WTC11 (cell line): Measurements from ENCODE around the gene SEC24A.

Experiments
- ELF4 ChIP-seq: sonication (generic); formaldehyde crosslinking; IDR thresholded peaks from 2 replicates; pipeline ENCODE4 v1.8.1; 2022; ENCODE audit warnings: low read depth, mild to moderate bottlenecking, moderate library complexity, missing genetic modification reagents
- JUN ChIP-seq: sonication (generic); formaldehyde crosslinking; IDR thresholded peaks from 2 replicates; pipeline ENCODE4 v1.8.0; 2023; ENCODE audit warnings: mild to moderate bottlenecking, missing genetic modification reagents
- SOX15 ChIP-seq: fragments of 250-450 bp; sonication (Bioruptor Pico); IDR thresholded peaks from 2 replicates; pipeline ENCODE4 v1.9.0; 2021; ENCODE audit warnings: mild to moderate bottlenecking
- ZBTB21 ChIP-seq: sonication (generic); formaldehyde crosslinking; IDR thresholded peaks from 2 replicates; pipeline ENCODE4 v1.8.1; 2023; ENCODE audit warnings: mild to moderate bottlenecking, missing genetic modification reagents, borderline replicate concordance
- ZNF263 ChIP-seq: sonication (generic); formaldehyde crosslinking; IDR thresholded peaks from 2 replicates; pipeline ENCODE4 v1.8.1; 2022; ENCODE audit warnings: low read depth, mild to moderate bottlenecking, moderate library complexity, missing genetic modification reagents
- ZNF423 ChIP-seq: fragments of 250-450 bp; sonication (Bioruptor Pico); IDR thresholded peaks from 2 replicates; pipeline ENCODE4 v2.1.2; 2022; ENCODE audit warnings: mild to moderate bottlenecking, moderate library complexity
- TF ChIP-seq, protein P1 (sequence below): sonication (generic); formaldehyde crosslinking; IDR thresholded peaks from 2 replicates; pipeline ENCODE4 v1.8.0; 2022; ENCODE audit warnings: mild to moderate bottlenecking, missing genetic modification reagents
- TF ChIP-seq, protein P2 (sequence below): fragments of 200-600 bp; IDR thresholded peaks from 2 replicates; pipeline ENCODE4 v1.8.0; 2022; ENCODE audit warnings: antibody characterized with exemption

DNA sequence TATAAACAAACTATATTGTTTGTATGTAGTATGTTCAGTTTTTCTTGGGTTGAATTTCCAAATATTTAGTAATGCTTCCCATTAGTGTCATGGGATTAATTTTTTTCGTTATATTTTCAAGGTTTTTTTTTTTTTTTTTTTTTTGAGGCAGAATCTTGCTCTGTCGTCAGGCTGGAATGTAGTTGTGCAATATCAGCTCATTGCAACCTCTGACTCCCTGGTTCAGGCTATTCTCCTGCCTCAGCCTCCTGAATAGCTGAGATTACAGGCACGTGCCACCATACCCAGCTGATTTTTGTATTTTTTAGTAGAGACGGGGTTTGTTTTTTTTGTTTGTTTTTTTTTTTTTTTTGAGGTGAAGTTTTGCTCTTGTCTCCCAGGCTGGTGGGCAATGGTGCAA is 120.6 kb downstream of the SEC24A start:
- TF ChIP-seq, protein P1, sequence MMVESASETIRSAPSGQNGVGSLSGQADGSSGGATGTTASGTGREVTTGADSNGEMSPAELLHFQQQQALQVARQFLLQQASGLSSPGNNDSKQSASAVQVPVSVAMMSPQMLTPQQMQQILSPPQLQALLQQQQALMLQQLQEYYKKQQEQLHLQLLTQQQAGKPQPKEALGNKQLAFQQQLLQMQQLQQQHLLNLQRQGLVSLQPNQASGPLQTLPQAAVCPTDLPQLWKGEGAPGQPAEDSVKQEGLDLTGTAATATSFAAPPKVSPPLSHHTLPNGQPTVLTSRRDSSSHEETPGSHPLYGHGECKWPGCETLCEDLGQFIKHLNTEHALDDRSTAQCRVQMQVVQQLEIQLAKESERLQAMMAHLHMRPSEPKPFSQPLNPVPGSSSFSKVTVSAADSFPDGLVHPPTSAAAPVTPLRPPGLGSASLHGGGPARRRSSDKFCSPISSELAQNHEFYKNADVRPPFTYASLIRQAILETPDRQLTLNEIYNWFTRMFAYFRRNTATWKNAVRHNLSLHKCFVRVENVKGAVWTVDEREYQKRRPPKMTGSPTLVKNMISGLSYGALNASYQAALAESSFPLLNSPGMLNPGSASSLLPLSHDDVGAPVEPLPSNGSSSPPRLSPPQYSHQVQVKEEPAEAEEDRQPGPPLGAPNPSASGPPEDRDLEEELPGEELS (CRISPR knock-in tag), result no peak
- TF ChIP-seq ZNF423 (CRISPR knock-in tag) (no peak), ZBTB21 (CRISPR knock-in tag) (no peak), SOX15 (CRISPR knock-in tag) (no peak), JUN (CRISPR knock-in tag) (no peak), ELF4 (CRISPR knock-in tag) (no peak), ZNF263 (CRISPR knock-in tag) (no peak)
- TF ChIP-seq, protein P2, sequence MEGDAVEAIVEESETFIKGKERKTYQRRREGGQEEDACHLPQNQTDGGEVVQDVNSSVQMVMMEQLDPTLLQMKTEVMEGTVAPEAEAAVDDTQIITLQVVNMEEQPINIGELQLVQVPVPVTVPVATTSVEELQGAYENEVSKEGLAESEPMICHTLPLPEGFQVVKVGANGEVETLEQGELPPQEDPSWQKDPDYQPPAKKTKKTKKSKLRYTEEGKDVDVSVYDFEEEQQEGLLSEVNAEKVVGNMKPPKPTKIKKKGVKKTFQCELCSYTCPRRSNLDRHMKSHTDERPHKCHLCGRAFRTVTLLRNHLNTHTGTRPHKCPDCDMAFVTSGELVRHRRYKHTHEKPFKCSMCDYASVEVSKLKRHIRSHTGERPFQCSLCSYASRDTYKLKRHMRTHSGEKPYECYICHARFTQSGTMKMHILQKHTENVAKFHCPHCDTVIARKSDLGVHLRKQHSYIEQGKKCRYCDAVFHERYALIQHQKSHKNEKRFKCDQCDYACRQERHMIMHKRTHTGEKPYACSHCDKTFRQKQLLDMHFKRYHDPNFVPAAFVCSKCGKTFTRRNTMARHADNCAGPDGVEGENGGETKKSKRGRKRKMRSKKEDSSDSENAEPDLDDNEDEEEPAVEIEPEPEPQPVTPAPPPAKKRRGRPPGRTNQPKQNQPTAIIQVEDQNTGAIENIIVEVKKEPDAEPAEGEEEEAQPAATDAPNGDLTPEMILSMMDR, result no peak
